ENCODE data around the gene TPR. TPM values are rescaled to one million over a fixed set of nuclear protein-coding genes. Genes with fewer than 3 reads are reported as not detected.

Gene TPR
- total and polyA plus RNA-seq, 2 of the 8 experiments (the other 6 are each of a cell fraction or from before 2014, with no cell fraction given): 57.1 to 102 TPM

DNA sequence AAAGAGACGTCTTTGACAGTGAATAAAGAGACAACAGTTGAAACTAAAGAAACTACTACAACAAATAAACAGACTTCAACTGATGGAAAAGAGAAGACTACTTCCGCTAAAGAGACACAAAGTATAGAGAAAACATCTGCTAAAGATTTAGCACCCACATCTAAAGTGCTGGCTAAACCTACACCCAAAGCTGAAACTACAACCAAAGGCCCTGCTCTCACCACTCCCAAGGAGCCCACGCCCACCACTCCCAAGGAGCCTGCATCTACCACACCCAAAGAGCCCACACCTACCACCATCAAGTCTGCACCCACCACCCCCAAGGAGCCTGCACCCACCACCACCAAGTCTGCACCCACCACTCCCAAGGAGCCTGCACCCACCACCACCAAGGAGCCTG lies 68.5 kb downstream of the TPR start:
- Histone ChIP-seq H3K4me2 (ENCODE audit: insufficient read depth in 1 of 2, low read depth in 2 of 2, low read length in 2 of 2) (no peak overlapping the region), H4K5ac (ENCODE audit: insufficient read length, low read depth, low read length) (no peak overlapping the region), H2BK5ac (ENCODE audit: low read depth, low read length) (no peak overlapping the region), H3K14ac (ENCODE audit: insufficient read length) (no peak overlapping the region), H3K56ac (replicated peaks; ENCODE audit: insufficient read length, low read depth, low read length) (no peak overlapping the region), H2BK12ac (ENCODE audit: low read depth, low read length) (no peak overlapping the region), H2BK120ac (replicated peaks; ENCODE audit: low read depth, low read length) (no peak overlapping the region), H3K36me3 (ENCODE audit: control insufficient read depth in 2 of 4, insufficient read depth in 4 of 4, low read length in 3 of 4) (peaks cover 0 to 1% (median 0%) of the 10 kb centered on the region in 4 experiments; a peak in 1 of 8 replicates), H3K4ac (replicated peaks; ENCODE audit: insufficient read length, low read depth, low read length) (no peak overlapping the region), H3K23me2 (ENCODE audit: low read depth, low read length) (no peaks in the 10 kb centered on the region), H2BK20ac (ENCODE audit: low read length) (no peak overlapping the region), H3K27me3 (replicated peaks in 1 of 4; ENCODE audit: control insufficient read depth in 3 of 4, extremely low read depth in 1 of 4, insufficient read depth in 3 of 4, low read length in 3 of 4) (no peaks in the 10 kb centered on the region), H3K27ac (ENCODE audit: low read depth, low read length) (no peak overlapping the region), H4K20me1 (replicated peaks in 1 of 2; ENCODE audit: control insufficient read depth in 1 of 2, insufficient read depth in 2 of 2, low read length in 2 of 2) (no peaks in the 10 kb centered on the region), H2AFZ (ENCODE audit: low read length) (no peak overlapping the region), H3K79me2 (ENCODE audit: control insufficient read depth in 1 of 2, insufficient read depth in 2 of 2, low read length in 2 of 2) (no peaks in the 10 kb centered on the region), H4K91ac (replicated peaks; ENCODE audit: insufficient read length, low read length) (no peak overlapping the region), H3K9ac (replicated peaks in 1 of 4; ENCODE audit: extremely low read depth in 1 of 4, low read depth in 3 of 4, low read length in 3 of 4) (no peak overlapping the region), H3K4me1 (replicated peaks in 1 of 4; ENCODE audit: control insufficient read depth in 3 of 4, insufficient read depth in 4 of 4, low read length in 3 of 4) (no peaks in the 10 kb centered on the region), H3K79me1 (ENCODE audit: low read depth, low read length) (no peaks in the 10 kb centered on the region), H3K9me3 (ENCODE audit: insufficient read depth in 2 of 2, low read depth in 1 of 2, low read length in 1 of 2) (no peaks in the 10 kb centered on the region), H3K23ac (ENCODE audit: insufficient read length) (no peak overlapping the region), H3K18ac (ENCODE audit: extremely low read depth, low read length) (no peak overlapping the region), H4K8ac (ENCODE audit: extremely low read depth, insufficient read depth, low read length) (no peak overlapping the region), H2BK15ac (ENCODE audit: low read length) (no peak overlapping the region), H2AK5ac (ENCODE audit: low read depth, low read length) (no peak overlapping the region), H3K4me3 (ENCODE audit: extremely low read depth in 1 of 4, insufficient read depth in 2 of 4, low read depth in 3 of 4, low read length in 4 of 4) (no peak overlapping the region)
- POLR2A ChIA-PET (ENCODE audit: partially characterized antibody): no interaction called here
- CTCF ChIA-PET (ENCODE audit: partially characterized antibody): interaction anchor here (1.3 to 2.2 kb wide), 2 partner anchors 24 to 174 kb away, joined by 3 to 9 read pairs; no protein-coding TSS in a partner anchor
- DNase-seq (ENCODE audit: low read depth in 1 of 2, low spot score in 2 of 2): no peak
- TF ChIP-seq SP2 (IDR thresholded peaks at IDR 0.05; ENCODE audit: low read length) (no peak), KDM5A (IDR thresholded peaks at IDR 0.05; ENCODE audit: low read length) (no peak), SRF (IDR thresholded peaks at IDR 0.05; ENCODE audit: low read depth, low read length) (no peak), ZNF274 (IDR thresholded peaks at IDR 0.05; ENCODE audit: borderline replicate concordance, extremely low read depth, low read length) (no peak), SIRT6 (IDR thresholded peaks at IDR 0.05; ENCODE audit: low read length) (no peak), CEBPB (IDR thresholded peaks at IDR 0.05; ENCODE audit: low read depth, low read length) (no peak), GTF2F1 (IDR thresholded peaks at IDR 0.05; ENCODE audit: borderline replicate concordance, low read depth, low read length) (no peak), POU5F1 (IDR thresholded peaks at IDR 0.05; ENCODE audit: low read depth, low read length) (no peak)
- FAIRE-seq: no peak
- WGBS, 2 experiments (ENCODE audit: extremely low coverage in 1 of 2, insufficient coverage in 1 of 2, insufficient read length in 1 of 2, insufficient replicate concordance in 2 of 2, low coverage in 1 of 2, low lambda C conversion rate in 2 of 2, missing lambda C conversion rate in 1 of 2): 89% methylated on average over 3 of the region's 3 CpGs; no CpG with 5 or more reads in 1 of the 2 experiments
